PC-3 (cell line): ENCODE measurements around the gene SMAP2. TPM values are rescaled to one million over a fixed set of nuclear protein-coding genes. Genes with fewer than 3 reads are reported as not detected.
A peak's percentile ranks its signal among the peaks of the same experiment; 100 is the strongest.

Experiments
- ATAC-seq: fragments of 200-7000 bp; cut with Tn5 transposase; 2 replicates; pipeline ENCODE4 v1.9.1; 2020; ENCODE audit warnings: mild to moderate bottlenecking, moderate library complexity
- BruUV-seq: library from RNA; stranded (reverse); fragments of 400-500 nt; replicated peaks from 2 replicates; lab custom pipeline; 2021; lab: Mats Ljungman, UMichigan
- CTCF ChIA-PET: fragments of 300-600 bp; sonication (Branson Sonifier 250); formaldehyde crosslinking; loops from one replicate; lab custom pipeline; 2022; ENCODE audit warnings: antibody characterized with exemption; lab: Charles Lee
- POLR2A ChIA-PET: fragments of 300-600 bp; sonication (Branson Sonifier 250); formaldehyde crosslinking; loops from one replicate; lab custom pipeline; 2022; ENCODE audit warnings: antibody characterized with exemption; ENCODE audit not compliant: unreplicated experiment; lab: Charles Lee
- DNase-seq: peaks from one replicate; pipeline ENCODE4 v3.0.0-alpha.2; 2015
- H2AFZ ChIP-seq: fragments of 300-600 bp; sonication (generic); 2 replicates; pipeline ENCODE4 v1.6.0; 2016; ENCODE audit warnings: antibody characterized with exemption, low read length
- H3F3A ChIP-seq: fragments of 300-600 bp; sonication (generic); one replicate; pipeline ENCODE4 v1.6.0; 2017; ENCODE audit warnings: antibody characterized with exemption, low read length, control low read depth, mild to moderate bottlenecking; ENCODE audit not compliant: unreplicated experiment
- H3K27ac ChIP-seq: fragments of 300-600 bp; sonication (generic); 2 replicates; pipeline ENCODE4 v1.5.1; 2016; ENCODE audit warnings: mild to moderate bottlenecking, low read length
- H3K27me3 ChIP-seq: fragments of 300-600 bp; sonication (generic); 2 replicates; pipeline ENCODE4 v1.6.1; 2016; ENCODE audit warnings: low read length, mixed read lengths
- H3K36me3 ChIP-seq: fragments of 300-600 bp; sonication (generic); 2 replicates; pipeline ENCODE4 v1.6.1; 2016; ENCODE audit warnings: low read depth, mixed run types, low read length, mixed read lengths
- H3K4me1 ChIP-seq: fragments of 300-600 bp; sonication (generic); 2 replicates; pipeline ENCODE4 v1.5.1; 2016; ENCODE audit warnings: low read length; ENCODE audit not compliant: insufficient read depth
- H3K4me2 ChIP-seq: fragments of 300-600 bp; sonication (generic); 2 replicates; pipeline ENCODE4 v1.6.0; 2016; ENCODE audit warnings: low read length
- H3K4me3 ChIP-seq: fragments of 300-600 bp; sonication (generic); 2 replicates; pipeline ENCODE4 v1.5.1; 2016; ENCODE audit warnings: mild to moderate bottlenecking, low read length, mixed read lengths
- H3K79me2 ChIP-seq: fragments of 300-600 bp; sonication (generic); 2 replicates; pipeline ENCODE4 v1.6.1; 2017; ENCODE audit warnings: low read length, mixed read lengths
- H3K9ac ChIP-seq: fragments of 300-600 bp; sonication (generic); 2 replicates; pipeline ENCODE4 v1.6.0; 2016; ENCODE audit warnings: mild to moderate bottlenecking, low read length
- H3K9me2 ChIP-seq: fragments of 300-600 bp; sonication (generic); replicated peaks from 2 replicates; pipeline ENCODE4 v1.6.1; 2016; ENCODE audit warnings: mixed run types, low read length, mixed read lengths
- H3K9me3 ChIP-seq: fragments of 300-600 bp; sonication (generic); 2 replicates; pipeline ENCODE4 v1.6.1; 2016; ENCODE audit warnings: low read length, mixed read lengths
- H4K20me1 ChIP-seq: fragments of 300-600 bp; sonication (generic); 2 replicates; pipeline ENCODE4 v1.6.1; 2016; ENCODE audit warnings: low read length, mixed read lengths
- CTCF ChIP-seq: fragments of 300-600 bp; sonication (generic); conservative IDR thresholded peaks from 2 replicates; pipeline ENCODE4 v1.5.1; 2017; ENCODE audit warnings: antibody characterized with exemption, low read depth, mild to moderate bottlenecking, low read length
- EZH2 ChIP-seq: fragments of 300-600 bp; sonication (generic); IDR thresholded peaks from one replicate; pipeline ENCODE4 v1.6.1; 2017; ENCODE audit warnings: antibody characterized with exemption, mild to moderate bottlenecking, low read length; ENCODE audit not compliant: unreplicated experiment
- EZH2phosphoT487 ChIP-seq: fragments of 300-600 bp; sonication (generic); IDR thresholded peaks from 2 replicates; pipeline ENCODE4 v1.6.1; 2018; ENCODE audit warnings: mild to moderate bottlenecking, antibody characterized with exemption, low read length, borderline replicate concordance
- intact Hi-C: fragments of 100-400 bp; cut with micrococcal nuclease; formaldehyde crosslinking; loops from 2 replicates; pipeline ENCODE4 v1.9.0; 2023
- total RNA-seq: library from RNA; depleted of rRNA; stranded (reverse); fragments of >200 nt; gene quantifications from 2 replicates; pipeline ENCODE4 v1.2.3, GENCODE V29; 2014

The SMAP2 gene
- total RNA-seq, 1 experiment from 2014 or later, result 48.1 TPM

DNA sequence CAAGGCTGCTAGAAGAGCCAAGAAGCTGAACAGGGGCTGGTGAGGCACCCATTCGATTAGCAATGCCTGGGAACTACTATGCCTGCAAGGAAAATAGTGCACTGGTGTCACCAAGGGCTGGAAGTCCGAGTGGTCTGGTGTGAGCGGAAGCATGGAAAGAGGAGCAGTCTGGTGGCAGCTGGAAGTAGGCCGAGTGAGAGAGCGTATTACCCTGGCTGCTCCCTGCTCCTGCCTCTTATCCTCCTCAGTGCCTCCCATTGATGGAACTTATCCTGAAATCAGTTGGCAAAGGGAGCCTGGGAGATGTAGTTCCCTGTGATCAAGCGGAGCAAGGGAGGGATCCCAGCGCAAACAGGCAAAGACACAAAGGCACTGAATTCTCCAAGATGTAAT is 9.6 kb downstream of the SMAP2 start:
- H3K9ac ChIP-seq, result peak overlapping the region; percentile 90
- H3K4me2 ChIP-seq, result peak overlapping the region; percentile 85
- intact Hi-C loops, result loop anchor here (1.0 kb wide), 1 partner anchor 9 kb away; no protein-coding TSS in a partner anchor
- peak overlapping the region; percentile 55 for H3K4me3 ChIP-seq
- H3K9me2 ChIP-seq, result no peaks in the 10 kb centered on the region
- H3K36me3 ChIP-seq, result no peaks in the 10 kb centered on the region; the same call in none of the 2 replicates
- no peak for DNase-seq
- no peaks in the 10 kb centered on the region for H3K9me3 ChIP-seq
- peaks cover 21% of the 10 kb centered on the region for H3F3A ChIP-seq
- ATAC-seq, result peak; percentile 54
- ChIA-PET POLR2A (no interaction called here), CTCF (interaction anchor here (1.6 kb wide), 1 partner anchor 44 kb away, joined by 6 read pairs; no protein-coding TSS in a partner anchor)
- H3K27ac ChIP-seq, result peak overlapping the region; percentile 99
- no peaks in the 10 kb centered on the region for H4K20me1 ChIP-seq
- H3K27me3 ChIP-seq, result no peaks in the 10 kb centered on the region
- peaks cover 92% of the 10 kb centered on the region for H3K79me2 ChIP-seq
- TF ChIP-seq EZH2, result no peak
- TF ChIP-seq CTCF, result no peak
- TF ChIP-seq EZH2phosphoT487, result no peak
- TSS peak; percentile 93 for BruUV-seq
- peak overlapping the region; percentile 47 for H2AFZ ChIP-seq
- peaks cover 71% of the 10 kb centered on the region for H3K4me1 ChIP-seq

GRCh38 chr1:40383488-40384412 is 10.2 kb downstream of the SMAP2 start:
- ChIA-PET POLR2A (interaction anchor here (0.5 kb wide), 1 partner anchor 117 kb away, joined by 11 read pairs; no protein-coding TSS in a partner anchor), CTCF (interaction anchor here (1.6 kb wide), 1 partner anchor 45 kb away, joined by 6 read pairs; no protein-coding TSS in a partner anchor)
- ATAC-seq (peak; percentile 61), DNase-seq (peak; percentile 89)
- Histone ChIP-seq H4K20me1 (no peaks in the 10 kb centered on the region), H3K27ac (peak overlapping the region; percentile 99), H3K36me3 (no peaks in the 10 kb centered on the region; the same call in none of the 2 replicates), H3K27me3 (no peaks in the 10 kb centered on the region), H3K9me3 (no peaks in the 10 kb centered on the region), H2AFZ (peak overlapping the region; percentile 47), H3K9ac (peak overlapping the region; percentile 90), H3K4me1 (peaks cover 71% of the 10 kb centered on the region), H3F3A (peaks cover 21% of the 10 kb centered on the region), H3K4me2 (peak overlapping the region; percentile 85), H3K9me2 (no peaks in the 10 kb centered on the region), H3K79me2 (peaks cover 85% of the 10 kb centered on the region), H3K4me3 (peak overlapping the region; percentile 55)
- TF ChIP-seq EZH2 (no peak), EZH2phosphoT487 (no peak), CTCF (no peak)
- TSS peak; percentile 50 for BruUV-seq
- intact Hi-C loops, result loop anchor here (1.0 kb wide), 1 partner anchor 9 kb away; no protein-coding TSS in a partner anchor
